ENCODE results near the gene SAXO1.

The SAXO1 gene

GRCh38 chr9:18896004-18896403 lies 137.0 kb downstream of the SAXO1 start:
- H2AFZ ChIP-seq (ENCODE audit: low read length, unreplicated experiment) = no peak overlapping the region
- H3K4me1 ChIP-seq (ENCODE audit: control insufficient read depth, insufficient read depth, low read length, unreplicated experiment) = no peaks in the 10 kb centered on the region
- H3K27me3 ChIP-seq (ENCODE audit: insufficient read depth, low read length) = no peaks in the 10 kb centered on the region
- peaks cover 59% of the 10 kb centered on the region for H3K36me3 ChIP-seq (ENCODE audit: insufficient read depth, low read length)
- H3K79me2 ChIP-seq (ENCODE audit: control insufficient read depth, insufficient read depth, low read length, unreplicated experiment) = no peaks in the 10 kb centered on the region
- no peak overlapping the region for H3K27ac ChIP-seq (ENCODE audit: low read depth, low read length)
- no peak overlapping the region for H3K4me3 ChIP-seq (ENCODE audit: low read depth, low read length)

- no peak overlapping the region for H2AFZ ChIP-seq (ENCODE audit: low read length, unreplicated experiment)
- no peak overlapping the region for H3K27ac ChIP-seq (ENCODE audit: low read depth, low read length)
- H3K4me3 ChIP-seq (ENCODE audit: low read depth, low read length) = no peak overlapping the region
- no peaks in the 10 kb centered on the region for H3K27me3 ChIP-seq (ENCODE audit: insufficient read depth, low read length)
- peaks cover 13% of the 10 kb centered on the region for H3K4me1 ChIP-seq (ENCODE audit: control insufficient read depth, insufficient read depth, low read length, unreplicated experiment)
- H3K79me2 ChIP-seq (ENCODE audit: control insufficient read depth, insufficient read depth, low read length, unreplicated experiment) = no peaks in the 10 kb centered on the region
- H3K36me3 ChIP-seq (ENCODE audit: insufficient read depth, low read length) = peaks cover 59% of the 10 kb centered on the region
Observed at GRCh38 chr9:18893491-18893890, 139.5 kb downstream of the SAXO1 start.

- Histone ChIP-seq H3K4me1 (ENCODE audit: control insufficient read depth, insufficient read depth, low read length, unreplicated experiment) (peaks cover 13% of the 10 kb centered on the region), H3K27me3 (ENCODE audit: insufficient read depth, low read length) (no peaks in the 10 kb centered on the region), H3K4me3 (ENCODE audit: low read depth, low read length) (no peak overlapping the region), H2AFZ (ENCODE audit: low read length, unreplicated experiment) (no peak overlapping the region), H3K36me3 (ENCODE audit: insufficient read depth, low read length) (peaks cover 59% of the 10 kb centered on the region), H3K27ac (ENCODE audit: low read depth, low read length) (no peak overlapping the region), H3K79me2 (ENCODE audit: control insufficient read depth, insufficient read depth, low read length, unreplicated experiment) (no peaks in the 10 kb centered on the region)
Observed at GRCh38 chr9:18893046-18893445, 140.0 kb downstream of the SAXO1 start.

DNA sequence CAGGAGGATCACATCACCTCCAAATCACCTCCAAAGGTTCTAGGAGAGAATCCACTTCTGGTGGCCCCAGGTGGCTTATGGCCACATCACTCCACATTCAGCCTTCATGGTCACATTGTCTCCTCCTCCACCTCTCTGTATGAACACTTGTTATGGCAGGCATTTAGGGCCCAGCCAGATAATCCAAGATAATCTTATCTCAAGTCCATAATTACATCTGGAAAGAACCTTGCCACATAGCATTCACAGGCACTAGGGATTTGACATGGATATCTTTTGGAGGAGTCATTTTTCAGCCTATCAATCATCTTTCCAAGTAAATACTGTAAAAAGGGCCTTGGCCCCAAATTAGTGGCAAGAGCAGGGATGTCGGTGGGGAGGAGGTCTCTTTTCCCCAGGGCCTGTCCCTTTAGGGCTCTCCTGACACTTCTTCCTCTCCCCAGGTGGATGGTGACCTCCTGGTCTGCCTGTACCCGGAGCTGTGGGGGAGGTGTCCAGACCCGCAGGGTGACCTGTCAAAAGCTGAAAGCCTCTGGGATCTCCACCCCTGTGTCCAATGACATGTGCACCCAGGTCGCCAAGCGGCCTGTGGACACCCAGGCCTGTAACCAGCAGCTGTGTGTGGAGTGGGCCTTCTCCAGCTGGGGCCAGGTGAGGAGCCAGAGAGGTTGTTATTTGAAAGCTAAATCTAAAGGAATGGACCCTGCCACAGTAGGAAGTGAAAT lies 140.9 kb downstream of the SAXO1 start:
- no peak overlapping the region for H3K4me3 ChIP-seq (ENCODE audit: low read depth, low read length)
- peaks cover 53% of the 10 kb centered on the region for H3K36me3 ChIP-seq (ENCODE audit: insufficient read depth, low read length)
- no peak overlapping the region for H2AFZ ChIP-seq (ENCODE audit: low read length, unreplicated experiment)
- H3K27me3 ChIP-seq (ENCODE audit: insufficient read depth, low read length) = no peaks in the 10 kb centered on the region
- peaks cover 13% of the 10 kb centered on the region for H3K4me1 ChIP-seq (ENCODE audit: control insufficient read depth, insufficient read depth, low read length, unreplicated experiment)
- H3K27ac ChIP-seq (ENCODE audit: low read depth, low read length) = no peak overlapping the region
- no peaks in the 10 kb centered on the region for H3K79me2 ChIP-seq (ENCODE audit: control insufficient read depth, insufficient read depth, low read length, unreplicated experiment)

DNA sequence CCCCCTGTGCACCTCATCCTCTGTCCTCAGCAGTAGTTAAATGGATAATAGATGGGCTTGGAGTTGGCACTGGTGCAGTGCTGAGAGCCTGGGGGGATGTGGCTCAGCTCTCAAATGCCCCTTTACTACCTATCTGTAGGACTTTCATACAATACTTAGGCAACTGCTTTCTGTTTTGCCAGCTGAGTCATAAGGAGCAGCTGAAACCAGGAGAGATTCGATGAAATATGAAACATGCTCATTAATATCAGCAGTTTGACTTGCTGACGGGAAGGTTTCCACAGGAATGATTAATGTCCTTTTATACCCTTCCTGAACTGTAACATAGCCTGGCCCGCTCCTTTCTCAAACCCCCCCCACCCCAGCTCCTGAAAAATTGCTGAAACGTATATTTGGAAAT lies 142.6 kb downstream of the SAXO1 start:
- Histone ChIP-seq H3K27ac (ENCODE audit: low read depth, low read length) (no peak overlapping the region), H2AFZ (ENCODE audit: low read length, unreplicated experiment) (no peak overlapping the region), H3K36me3 (ENCODE audit: insufficient read depth, low read length) (peaks cover 36% of the 10 kb centered on the region), H3K27me3 (ENCODE audit: insufficient read depth, low read length) (no peaks in the 10 kb centered on the region), H3K4me3 (ENCODE audit: low read depth, low read length) (no peak overlapping the region), H3K79me2 (ENCODE audit: control insufficient read depth, insufficient read depth, low read length, unreplicated experiment) (no peaks in the 10 kb centered on the region), H3K4me1 (ENCODE audit: control insufficient read depth, insufficient read depth, low read length, unreplicated experiment) (peaks cover 13% of the 10 kb centered on the region)

GRCh38 chr9:18889550-18889949 lies 143.5 kb downstream of the SAXO1 start:
- Histone ChIP-seq H2AFZ (ENCODE audit: low read length, unreplicated experiment) (no peak overlapping the region), H3K36me3 (ENCODE audit: insufficient read depth, low read length) (peaks cover 29% of the 10 kb centered on the region), H3K4me1 (ENCODE audit: control insufficient read depth, insufficient read depth, low read length, unreplicated experiment) (peaks cover 13% of the 10 kb centered on the region), H3K79me2 (ENCODE audit: control insufficient read depth, insufficient read depth, low read length, unreplicated experiment) (no peaks in the 10 kb centered on the region), H3K27me3 (ENCODE audit: insufficient read depth, low read length) (no peaks in the 10 kb centered on the region), H3K27ac (ENCODE audit: low read depth, low read length) (no peak overlapping the region), H3K4me3 (ENCODE audit: low read depth, low read length) (no peak overlapping the region)

GRCh38 chr9:18888290-18888689 lies 144.7 kb downstream of the SAXO1 start:
- Histone ChIP-seq H3K4me1 (ENCODE audit: control insufficient read depth, insufficient read depth, low read length, unreplicated experiment) (peaks cover 13% of the 10 kb centered on the region), H3K27ac (ENCODE audit: low read depth, low read length) (no peak overlapping the region), H3K4me3 (ENCODE audit: low read depth, low read length) (no peak overlapping the region), H3K79me2 (ENCODE audit: control insufficient read depth, insufficient read depth, low read length, unreplicated experiment) (no peaks in the 10 kb centered on the region), H2AFZ (ENCODE audit: low read length, unreplicated experiment) (no peak overlapping the region), H3K27me3 (ENCODE audit: insufficient read depth, low read length) (no peaks in the 10 kb centered on the region), H3K36me3 (ENCODE audit: insufficient read depth, low read length) (peaks cover 16% of the 10 kb centered on the region)

- H3K27me3 ChIP-seq (ENCODE audit: insufficient read depth, low read length) = no peaks in the 10 kb centered on the region
- peaks cover 14% of the 10 kb centered on the region for H3K36me3 ChIP-seq (ENCODE audit: insufficient read depth, low read length)
- no peak overlapping the region for H3K4me3 ChIP-seq (ENCODE audit: low read depth, low read length)
- H3K4me1 ChIP-seq (ENCODE audit: control insufficient read depth, insufficient read depth, low read length, unreplicated experiment) = peaks cover 13% of the 10 kb centered on the region
- H2AFZ ChIP-seq (ENCODE audit: low read length, unreplicated experiment) = no peak overlapping the region
- H3K79me2 ChIP-seq (ENCODE audit: control insufficient read depth, insufficient read depth, low read length, unreplicated experiment) = no peaks in the 10 kb centered on the region
- H3K27ac ChIP-seq (ENCODE audit: low read depth, low read length) = no peak overlapping the region
Observed at GRCh38 chr9:18887546-18887945, 145.5 kb downstream of the SAXO1 start.

GRCh38 chr9:18881758-18882157 lies 151.3 kb downstream of the SAXO1 start:
- Histone ChIP-seq H2AFZ (ENCODE audit: low read length, unreplicated experiment) (no peak overlapping the region), H3K27me3 (ENCODE audit: insufficient read depth, low read length) (no peaks in the 10 kb centered on the region), H3K4me1 (ENCODE audit: control insufficient read depth, insufficient read depth, low read length, unreplicated experiment) (no peaks in the 10 kb centered on the region), H3K4me3 (ENCODE audit: low read depth, low read length) (no peak overlapping the region), H3K27ac (ENCODE audit: low read depth, low read length) (no peak overlapping the region), H3K36me3 (ENCODE audit: insufficient read depth, low read length) (peaks cover 8% of the 10 kb centered on the region; the same call in 1 of the 2 replicates), H3K79me2 (ENCODE audit: control insufficient read depth, insufficient read depth, low read length, unreplicated experiment) (no peaks in the 10 kb centered on the region)

DNA sequence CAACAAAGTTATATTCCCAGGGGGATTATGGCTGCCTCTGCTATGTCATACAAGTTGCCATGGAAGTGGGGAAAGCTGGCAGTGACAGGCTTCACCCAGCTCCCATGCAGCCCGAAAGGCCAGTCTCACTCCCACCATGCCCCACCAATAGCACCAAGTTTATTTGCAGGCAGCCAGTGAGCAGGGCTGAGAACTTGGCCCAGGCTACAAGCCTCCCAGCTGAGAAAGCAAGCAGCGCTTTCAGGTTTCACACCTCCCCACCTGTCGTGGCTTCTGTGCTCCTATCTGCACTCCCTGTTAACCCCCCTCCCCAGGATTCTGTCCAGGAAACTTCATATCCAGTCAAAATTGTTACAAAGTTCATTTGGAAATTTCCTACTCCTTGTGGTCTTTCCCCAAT lies 155.0 kb downstream of the SAXO1 start:
- no peaks in the 10 kb centered on the region for H3K27me3 ChIP-seq (ENCODE audit: insufficient read depth, low read length)
- H3K27ac ChIP-seq (ENCODE audit: low read depth, low read length) = no peak overlapping the region
- no peaks in the 10 kb centered on the region for H3K4me1 ChIP-seq (ENCODE audit: control insufficient read depth, insufficient read depth, low read length, unreplicated experiment)
- no peak overlapping the region for H3K4me3 ChIP-seq (ENCODE audit: low read depth, low read length)
- no peak overlapping the region for H2AFZ ChIP-seq (ENCODE audit: low read length, unreplicated experiment)
- peaks cover 7% of the 10 kb centered on the region; the same call in 1 of the 2 replicates for H3K36me3 ChIP-seq (ENCODE audit: insufficient read depth, low read length)
- H3K79me2 ChIP-seq (ENCODE audit: control insufficient read depth, insufficient read depth, low read length, unreplicated experiment) = no peaks in the 10 kb centered on the region
